Endothelial cell of umbilical vein (primary cell): Measurements from ENCODE around the gene ACSF3.

Experiments used
- EZH2 ChIP-seq: IDR thresholded peaks from 2 replicates; pipeline ENCODE4 v1.6.1; 2012; ENCODE audit warnings: borderline replicate concordance, low read depth, mild to moderate bottlenecking, moderate library complexity, low read length, inconsistent platforms; ENCODE audit not compliant: severe bottlenecking
- JUN ChIP-seq: IDR thresholded peaks from 2 replicates; pipeline ENCODE4 v1.6.1; 2011; ENCODE audit warnings: borderline replicate concordance, low read depth; ENCODE audit not compliant: insufficient read length, insufficient read depth
- MYC ChIP-seq: IDR thresholded peaks from one replicate; pipeline ENCODE4 v1.6.1; 2011; ENCODE audit warnings: mild to moderate bottlenecking, low read depth, low read length
- POLR2A ChIP-seq: IDR thresholded peaks from 2 replicates; pipeline ENCODE4 v1.6.1; 2012; ENCODE audit warnings: low read depth, mild to moderate bottlenecking, control low read depth, low read length
- POLR2AphosphoS5 ChIP-seq: IDR thresholded peaks from 2 replicates; pipeline ENCODE4 v1.6.1; 2012; ENCODE audit warnings: low read depth, mild to moderate bottlenecking, control low read depth, low read length, moderate library complexity; ENCODE audit not compliant: insufficient read depth
- TF ChIP-seq, protein P1 (sequence below), 2 donors: IDR thresholded peaks; 1 replicate in 1 of 2; 2 replicates in 1 of 2; pipeline ENCODE4 v1.5.1; 2011; ENCODE audit warnings: low read length in 2 of 2, mild to moderate bottlenecking in 2 of 2, moderate library complexity in 2 of 2, control low read depth in 1 of 2, inconsistent platforms in 1 of 2, low read depth in 1 of 2; ENCODE audit not compliant: insufficient read depth in 1 of 2; ENCODE audit errors: extremely low read depth in 1 of 2
- TF ChIP-seq, protein P2 (sequence below): IDR thresholded peaks from 2 replicates; pipeline ENCODE4 v1.6.1; 2011; ENCODE audit not compliant: insufficient read depth, insufficient read length

GRCh38 chr16:89047331-89048089 lies 46.1 kb upstream of the ACSF3 start:
- TF ChIP-seq, protein P1, sequence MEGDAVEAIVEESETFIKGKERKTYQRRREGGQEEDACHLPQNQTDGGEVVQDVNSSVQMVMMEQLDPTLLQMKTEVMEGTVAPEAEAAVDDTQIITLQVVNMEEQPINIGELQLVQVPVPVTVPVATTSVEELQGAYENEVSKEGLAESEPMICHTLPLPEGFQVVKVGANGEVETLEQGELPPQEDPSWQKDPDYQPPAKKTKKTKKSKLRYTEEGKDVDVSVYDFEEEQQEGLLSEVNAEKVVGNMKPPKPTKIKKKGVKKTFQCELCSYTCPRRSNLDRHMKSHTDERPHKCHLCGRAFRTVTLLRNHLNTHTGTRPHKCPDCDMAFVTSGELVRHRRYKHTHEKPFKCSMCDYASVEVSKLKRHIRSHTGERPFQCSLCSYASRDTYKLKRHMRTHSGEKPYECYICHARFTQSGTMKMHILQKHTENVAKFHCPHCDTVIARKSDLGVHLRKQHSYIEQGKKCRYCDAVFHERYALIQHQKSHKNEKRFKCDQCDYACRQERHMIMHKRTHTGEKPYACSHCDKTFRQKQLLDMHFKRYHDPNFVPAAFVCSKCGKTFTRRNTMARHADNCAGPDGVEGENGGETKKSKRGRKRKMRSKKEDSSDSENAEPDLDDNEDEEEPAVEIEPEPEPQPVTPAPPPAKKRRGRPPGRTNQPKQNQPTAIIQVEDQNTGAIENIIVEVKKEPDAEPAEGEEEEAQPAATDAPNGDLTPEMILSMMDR (IDR thresholded peaks at IDR 0.05; ENCODE audit: extremely low read depth in 1 of 2, insufficient read depth in 1 of 2, low read depth in 1 of 2, low read length in 2 of 2): no peak
- TF ChIP-seq POLR2A (no peak), POLR2AphosphoS5 (no peak), EZH2 (no peak), JUN (no peak), MYC (no peak)
- TF ChIP-seq, protein P2, sequence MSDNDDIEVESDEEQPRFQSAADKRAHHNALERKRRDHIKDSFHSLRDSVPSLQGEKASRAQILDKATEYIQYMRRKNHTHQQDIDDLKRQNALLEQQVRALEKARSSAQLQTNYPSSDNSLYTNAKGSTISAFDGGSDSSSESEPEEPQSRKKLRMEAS: no peak
